Ishikawa (cell line): Measurements from ENCODE around the gene TTC9B.

Experiments used
- CREB1 ChIP-seq: IDR thresholded peaks from 2 replicates; pipeline ENCODE4 v1.6.1; 2012; ENCODE audit warnings: low read depth
- NFIC ChIP-seq: IDR thresholded peaks from 2 replicates; pipeline ENCODE4 v1.6.1; 2012
- TAF1 ChIP-seq: IDR thresholded peaks from 2 replicates; pipeline ENCODE4 v1.6.1; 2012; ENCODE audit warnings: low read depth, mild to moderate bottlenecking
- TEAD4 ChIP-seq: IDR thresholded peaks from 2 replicates; pipeline ENCODE4 v1.6.1; 2012

DNA sequence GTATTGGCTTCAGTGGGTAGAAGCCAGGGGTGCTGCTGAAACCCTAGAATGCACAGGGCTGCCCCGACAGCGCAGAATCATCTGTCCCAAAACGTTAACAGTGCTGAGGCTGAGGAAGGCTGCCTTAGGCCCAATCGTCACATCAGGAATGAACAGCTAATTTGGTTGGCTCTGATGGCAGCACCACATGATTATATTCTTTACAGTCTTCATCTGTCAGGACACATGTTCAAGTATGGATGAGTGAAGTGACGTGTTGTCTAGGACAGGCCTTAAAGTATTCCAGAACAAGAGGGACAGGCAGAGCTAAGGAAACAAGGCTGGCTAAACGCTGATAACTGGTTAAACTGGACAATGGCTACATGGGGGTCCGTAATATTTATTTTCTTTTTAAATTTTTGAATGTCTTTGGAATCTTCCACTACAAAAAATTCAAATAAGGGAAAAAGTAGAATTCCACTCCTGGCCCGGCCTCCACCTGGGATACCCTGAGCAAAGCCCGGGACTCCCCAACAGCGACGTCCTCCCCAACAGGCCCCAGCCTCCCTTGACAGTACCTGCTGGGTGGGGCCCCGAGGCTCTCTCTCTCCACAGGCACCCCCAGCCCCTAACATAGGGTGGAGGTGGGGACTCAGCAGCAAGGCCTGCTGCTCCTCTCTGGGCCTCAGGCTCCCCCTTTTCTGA, 23.1 kb upstream of the TTC9B start:
- TF ChIP-seq NFIC (no peak), CREB1 (no peak), TEAD4 (no peak), TAF1 (no peak)
